ENCODE data around the gene MEG3. TPM values are rescaled to one million over a fixed set of nuclear protein-coding genes. Genes with fewer than 3 reads are reported as not detected.

The MEG3 gene
- total and polyA plus RNA-seq, 2 experiments from 2014 or later: not detected

DNA sequence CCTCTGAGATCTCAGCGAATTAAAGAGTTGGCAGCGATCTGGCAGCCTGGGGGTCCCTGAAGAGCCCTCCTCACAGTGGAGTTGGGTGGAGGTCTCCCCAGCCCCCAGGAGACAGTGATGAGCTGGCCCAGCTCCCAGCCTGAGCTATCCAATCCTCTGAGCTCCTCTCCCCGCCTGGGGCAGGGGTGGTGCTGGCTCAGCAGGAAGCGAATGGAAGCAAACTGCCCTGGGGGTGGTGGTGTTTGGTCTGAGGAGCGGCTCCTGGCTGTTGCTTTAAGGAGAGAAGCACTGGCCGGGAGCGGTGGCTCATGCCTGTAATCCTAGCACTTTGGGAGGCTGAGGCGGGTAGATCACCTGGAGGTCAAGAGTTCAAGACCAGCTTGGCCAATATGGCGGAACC lies 19.5 kb upstream of the MEG3 start:
- H3K4me3 Mint-ChIP-seq: no peak overlapping the region
- peaks cover 43% of the 10 kb centered on the region for H3K36me3 Mint-ChIP-seq (ENCODE audit: low read depth)
- no peaks in the 10 kb centered on the region for H4K20me1 ChIP-seq (replicated peaks; ENCODE audit: insufficient read depth)
- peaks cover 13% of the 10 kb centered on the region for H3K4me1 Mint-ChIP-seq
- H3K27ac ChIP-seq (ENCODE audit: low read depth): no peak overlapping the region
- no peak for ATAC-seq
- no peak overlapping the region for H3K27ac Mint-ChIP-seq
- no peaks in the 10 kb centered on the region for H3K9me2 ChIP-seq (ENCODE audit: insufficient read depth)
- H3K4me1 ChIP-seq (ENCODE audit: insufficient read depth): peaks cover 14% of the 10 kb centered on the region
- H3K4me2 ChIP-seq: no peak overlapping the region
- H3F3A ChIP-seq (replicated peaks; ENCODE audit: low read depth): no peaks in the 10 kb centered on the region
- no peak overlapping the region for H3K4me3 ChIP-seq
- peaks cover 19% of the 10 kb centered on the region for H3K27me3 Mint-ChIP-seq (ENCODE audit: insufficient read depth, low read depth, poor library complexity)
- no peaks in the 10 kb centered on the region; the same call in 1 of the 2 replicates for H3K36me3 ChIP-seq (ENCODE audit: insufficient read depth)
- peaks cover 51% of the 10 kb centered on the region for H3K9me3 Mint-ChIP-seq
- no peak overlapping the region for H2AFZ ChIP-seq
- no peak for TF ChIP-seq ZNF114 (CRISPR knock-in tag; IDR thresholded peaks at IDR 0.05)
- no peak for TF ChIP-seq ZNF331 (CRISPR knock-in tag; IDR thresholded peaks at IDR 0.05; ENCODE audit: low read depth)
- DNase-seq (ENCODE audit: low spot score): no peak
- H3K27me3 ChIP-seq (ENCODE audit: insufficient read depth): no peaks in the 10 kb centered on the region
- H3K79me2 ChIP-seq (replicated peaks; ENCODE audit: insufficient read depth): no peaks in the 10 kb centered on the region

- peaks cover 14% of the 10 kb centered on the region for H3K4me1 ChIP-seq (ENCODE audit: insufficient read depth)
- no peaks in the 10 kb centered on the region for H3K9me2 ChIP-seq (ENCODE audit: insufficient read depth)
- no peaks in the 10 kb centered on the region for H4K20me1 ChIP-seq (replicated peaks; ENCODE audit: insufficient read depth)
- ATAC-seq (no peak), DNase-seq (ENCODE audit: low spot score) (no peak)
- H3F3A ChIP-seq (replicated peaks; ENCODE audit: low read depth): no peaks in the 10 kb centered on the region
- Mint-ChIP-seq H3K4me1 (peaks cover 13% of the 10 kb centered on the region), H3K9me3 (peaks cover 62% of the 10 kb centered on the region), H3K27me3 (ENCODE audit: insufficient read depth, low read depth, poor library complexity) (peaks cover 19% of the 10 kb centered on the region), H3K36me3 (ENCODE audit: low read depth) (peaks cover 54% of the 10 kb centered on the region), H3K27ac (no peak overlapping the region), H3K4me3 (no peak overlapping the region)
- H3K4me3 ChIP-seq: no peak overlapping the region
- H3K79me2 ChIP-seq (replicated peaks; ENCODE audit: insufficient read depth): no peaks in the 10 kb centered on the region
- no peak overlapping the region for H3K4me2 ChIP-seq
- no peaks in the 10 kb centered on the region; the same call in 1 of the 2 replicates for H3K36me3 ChIP-seq (ENCODE audit: insufficient read depth)
- H3K27me3 ChIP-seq (ENCODE audit: insufficient read depth): no peaks in the 10 kb centered on the region
- H3K27ac ChIP-seq (ENCODE audit: low read depth): no peak overlapping the region
- H2AFZ ChIP-seq: no peak overlapping the region
- TF ChIP-seq, protein P1, sequence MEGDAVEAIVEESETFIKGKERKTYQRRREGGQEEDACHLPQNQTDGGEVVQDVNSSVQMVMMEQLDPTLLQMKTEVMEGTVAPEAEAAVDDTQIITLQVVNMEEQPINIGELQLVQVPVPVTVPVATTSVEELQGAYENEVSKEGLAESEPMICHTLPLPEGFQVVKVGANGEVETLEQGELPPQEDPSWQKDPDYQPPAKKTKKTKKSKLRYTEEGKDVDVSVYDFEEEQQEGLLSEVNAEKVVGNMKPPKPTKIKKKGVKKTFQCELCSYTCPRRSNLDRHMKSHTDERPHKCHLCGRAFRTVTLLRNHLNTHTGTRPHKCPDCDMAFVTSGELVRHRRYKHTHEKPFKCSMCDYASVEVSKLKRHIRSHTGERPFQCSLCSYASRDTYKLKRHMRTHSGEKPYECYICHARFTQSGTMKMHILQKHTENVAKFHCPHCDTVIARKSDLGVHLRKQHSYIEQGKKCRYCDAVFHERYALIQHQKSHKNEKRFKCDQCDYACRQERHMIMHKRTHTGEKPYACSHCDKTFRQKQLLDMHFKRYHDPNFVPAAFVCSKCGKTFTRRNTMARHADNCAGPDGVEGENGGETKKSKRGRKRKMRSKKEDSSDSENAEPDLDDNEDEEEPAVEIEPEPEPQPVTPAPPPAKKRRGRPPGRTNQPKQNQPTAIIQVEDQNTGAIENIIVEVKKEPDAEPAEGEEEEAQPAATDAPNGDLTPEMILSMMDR (conservative IDR thresholded peaks at IDR 0.05; ENCODE audit: low read depth in 2 of 2): no peak
- TF ChIP-seq EZH2 (IDR thresholded peaks at IDR 0.05; ENCODE audit: low read depth, unreplicated experiment): no peak
Measured at GRCh38 chr14:100807496-100807895, 18.4 kb upstream of the MEG3 start.

DNA sequence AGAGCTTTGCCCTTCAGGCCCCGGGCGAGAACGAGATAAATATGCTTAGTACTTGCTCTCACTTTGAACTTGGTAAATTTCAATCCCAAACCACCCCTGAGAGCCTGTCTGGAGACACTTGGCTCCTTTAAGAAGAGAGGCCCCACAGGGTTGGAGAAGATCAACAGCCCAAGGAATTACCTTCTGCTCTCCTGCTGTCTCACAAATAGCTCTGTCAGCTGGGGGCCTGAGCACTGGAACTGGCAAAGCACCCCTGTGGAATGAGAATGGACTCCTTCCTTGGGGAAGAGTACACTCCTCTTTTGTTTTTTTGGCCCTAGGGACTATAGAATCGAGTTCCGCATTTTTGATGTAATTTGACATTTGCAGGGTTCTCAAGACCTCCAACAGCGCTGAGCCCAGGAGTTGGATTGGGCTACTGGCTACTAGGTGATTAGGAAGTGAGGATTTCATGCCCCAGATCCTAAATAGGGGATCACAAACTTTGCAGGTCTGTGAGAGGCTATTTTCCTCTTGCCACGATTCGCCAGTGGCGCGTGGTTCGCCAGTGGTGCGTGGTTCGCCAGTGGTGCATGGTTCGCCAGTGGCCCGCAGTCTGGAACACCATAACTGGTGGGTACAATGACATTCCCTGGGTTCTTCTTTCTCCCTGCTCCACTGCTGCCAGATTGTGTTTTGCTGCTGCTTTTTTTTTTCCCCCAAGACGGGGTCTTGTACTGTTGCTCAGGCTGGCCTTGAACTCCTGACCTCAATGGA lies 17.8 kb upstream of the MEG3 start:
- Histone ChIP-seq H2AFZ (no peak overlapping the region), H3K9me2 (ENCODE audit: insufficient read depth) (no peaks in the 10 kb centered on the region), H3K36me3 (ENCODE audit: insufficient read depth) (no peaks in the 10 kb centered on the region; the same call in 1 of the 2 replicates), H3K4me2 (no peak overlapping the region), H3K4me1 (ENCODE audit: insufficient read depth) (peaks cover 14% of the 10 kb centered on the region), H3F3A (replicated peaks; ENCODE audit: low read depth) (no peaks in the 10 kb centered on the region), H3K79me2 (replicated peaks; ENCODE audit: insufficient read depth) (no peaks in the 10 kb centered on the region), H4K20me1 (replicated peaks; ENCODE audit: insufficient read depth) (no peaks in the 10 kb centered on the region), H3K4me3 (no peak overlapping the region), H3K27ac (ENCODE audit: low read depth) (no peak overlapping the region), H3K27me3 (ENCODE audit: insufficient read depth) (no peaks in the 10 kb centered on the region)
- H3K4me3 Mint-ChIP-seq: no peak overlapping the region
- ATAC-seq (no peak), DNase-seq (ENCODE audit: low spot score) (no peak)
- H3K36me3 Mint-ChIP-seq (ENCODE audit: low read depth): peaks cover 54% of the 10 kb centered on the region
- H3K27me3 Mint-ChIP-seq (ENCODE audit: insufficient read depth, low read depth, poor library complexity): peaks cover 19% of the 10 kb centered on the region
- H3K4me1 Mint-ChIP-seq: peaks cover 13% of the 10 kb centered on the region
- H3K9me3 Mint-ChIP-seq: peaks cover 68% of the 10 kb centered on the region
- H3K27ac Mint-ChIP-seq: no peak overlapping the region
- TF ChIP-seq STAT1 (IDR thresholded peaks at IDR 0.05; ENCODE audit: unreplicated experiment) (no peak), ZNF114 (CRISPR knock-in tag; IDR thresholded peaks at IDR 0.05) (no peak)
- TF ChIP-seq, protein P2, sequence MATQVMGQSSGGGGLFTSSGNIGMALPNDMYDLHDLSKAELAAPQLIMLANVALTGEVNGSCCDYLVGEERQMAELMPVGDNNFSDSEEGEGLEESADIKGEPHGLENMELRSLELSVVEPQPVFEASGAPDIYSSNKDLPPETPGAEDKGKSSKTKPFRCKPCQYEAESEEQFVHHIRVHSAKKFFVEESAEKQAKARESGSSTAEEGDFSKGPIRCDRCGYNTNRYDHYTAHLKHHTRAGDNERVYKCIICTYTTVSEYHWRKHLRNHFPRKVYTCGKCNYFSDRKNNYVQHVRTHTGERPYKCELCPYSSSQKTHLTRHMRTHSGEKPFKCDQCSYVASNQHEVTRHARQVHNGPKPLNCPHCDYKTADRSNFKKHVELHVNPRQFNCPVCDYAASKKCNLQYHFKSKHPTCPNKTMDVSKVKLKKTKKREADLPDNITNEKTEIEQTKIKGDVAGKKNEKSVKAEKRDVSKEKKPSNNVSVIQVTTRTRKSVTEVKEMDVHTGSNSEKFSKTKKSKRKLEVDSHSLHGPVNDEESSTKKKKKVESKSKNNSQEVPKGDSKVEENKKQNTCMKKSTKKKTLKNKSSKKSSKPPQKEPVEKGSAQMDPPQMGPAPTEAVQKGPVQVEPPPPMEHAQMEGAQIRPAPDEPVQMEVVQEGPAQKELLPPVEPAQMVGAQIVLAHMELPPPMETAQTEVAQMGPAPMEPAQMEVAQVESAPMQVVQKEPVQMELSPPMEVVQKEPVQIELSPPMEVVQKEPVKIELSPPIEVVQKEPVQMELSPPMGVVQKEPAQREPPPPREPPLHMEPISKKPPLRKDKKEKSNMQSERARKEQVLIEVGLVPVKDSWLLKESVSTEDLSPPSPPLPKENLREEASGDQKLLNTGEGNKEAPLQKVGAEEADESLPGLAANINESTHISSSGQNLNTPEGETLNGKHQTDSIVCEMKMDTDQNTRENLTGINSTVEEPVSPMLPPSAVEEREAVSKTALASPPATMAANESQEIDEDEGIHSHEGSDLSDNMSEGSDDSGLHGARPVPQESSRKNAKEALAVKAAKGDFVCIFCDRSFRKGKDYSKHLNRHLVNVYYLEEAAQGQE (IDR thresholded peaks at IDR 0.05; ENCODE audit: unreplicated experiment): no peak

Data from GM23338 (cell line).